NCI-H774 (cell line): ENCODE measurements around the gene ZNF324B.
"Not testable (repeated sequence)": the region's sequence is repeated elsewhere in the genome, so short reads cannot be mapped to it uniquely, and the experiment has no call there.

Source experiments
- DNase-seq: peaks from one replicate; lab custom pipeline; 2025; lab: John Stamatoyannopoulos, UW

ZNF324B gene

GRCh38 chr19:58451358-58452101, at the start of gene ZNF324B:
Gene ZNF324B, plus strand, starts transcription at chr19:58451622. Its CDS starts 2,080 bp downstream, at chr19:58453702.
- peak; percentile 97 for DNase-seq

- DNase-seq: no peak
These were observed 49.5 kb upstream of the ZNF324B start for GRCh38 chr19:58401840-58402421.

GRCh38 chr19:58403920-58404478, 47.4 kb upstream of the ZNF324B start:
- not testable (repeated sequence) for DNase-seq

GRCh38 chr19:58406818-58407657, 44.4 kb upstream of the ZNF324B start:
- no peak for DNase-seq

- DNase-seq: no peak
These were observed 43.7 kb upstream of the ZNF324B start for GRCh38 chr19:58407658-58408151.

GRCh38 chr19:58408152-58409009, 43.0 kb upstream of the ZNF324B start, which contains the start of gene ZNF584:
Gene ZNF584, plus strand, starts transcription at chr19:58408649. Its CDS starts 499 bp downstream, at chr19:58409148.
- DNase-seq: peak; percentile 95

- DNase-seq: no peak
These were observed 42.2 kb upstream of the ZNF324B start for GRCh38 chr19:58409010-58409790.

- no peak for DNase-seq
These were observed 34.8 kb upstream of the ZNF324B start for GRCh38 chr19:58416604-58417003.

GRCh38 chr19:58417071-58417470, 34.4 kb upstream of the ZNF324B start:
- no peak for DNase-seq

- DNase-seq: no peak
These were observed 22.8 kb upstream of the ZNF324B start for GRCh38 chr19:58428617-58429016.

GRCh38 chr19:58429745-58430144, 21.7 kb upstream of the ZNF324B start:
- DNase-seq: no peak

GRCh38 chr19:58434217-58434616, 17.2 kb upstream of the ZNF324B start:
- DNase-seq: no peak

- peak; percentile 88 for DNase-seq
These were observed 11.6 kb upstream of the ZNF324B start, which contains the start of gene ZNF132 for GRCh38 chr19:58439576-58440554. Gene ZNF132, minus strand, starts transcription at chr19:58440153. Its CDS starts 332 bp downstream, at chr19:58439821.

GRCh38 chr19:58440556-58440955, 10.9 kb upstream of the ZNF324B start:
- no peak for DNase-seq

- DNase-seq: not testable (repeated sequence)
These were observed 8.4 kb upstream of the ZNF324B start for GRCh38 chr19:58442986-58443385.

- not testable (repeated sequence) for DNase-seq
These were observed 2.6 kb upstream of the ZNF324B start for GRCh38 chr19:58448860-58449259.

- not testable (repeated sequence) for DNase-seq
These were observed 1.4 kb upstream of the ZNF324B start for GRCh38 chr19:58449980-58450379.

- peak; percentile 3 for DNase-seq
These were observed 515 bp upstream of the ZNF324B start for GRCh38 chr19:58450856-58451357.

- no peak for DNase-seq
These were observed 2.3 kb downstream of the ZNF324B start for GRCh38 chr19:58453743-58454142.
